HCT116 (cell line): ENCODE results near the gene COL2A1. TPM values are rescaled to one million over a fixed set of nuclear protein-coding genes. Genes with fewer than 3 reads are reported as not detected.

Experiments
- ATAC-seq: fragments of 200-7000 bp; cut with Tn5 transposase; 2 replicates; pipeline ENCODE4 v1.9.1; 2020; ENCODE audit warnings: mild to moderate bottlenecking, moderate library complexity
- BruUV-seq: library from RNA; stranded (reverse); fragments of 400-500 nt; replicated peaks from 2 replicates; lab custom pipeline; 2021; lab: Mats Ljungman, UMichigan
- CTCF ChIA-PET: fragments of 300-600 bp; sonication (Branson Sonifier 250); formaldehyde crosslinking; loops from one replicate; lab custom pipeline; 2021; ENCODE audit warnings: antibody characterized with exemption; lab: Charles Lee
- POLR2A ChIA-PET: fragments of 300-600, 350-600 bp; sonication (Branson Sonifier 250); formaldehyde crosslinking; loops from one replicate; lab custom pipeline; 2021; ENCODE audit warnings: antibody characterized with exemption; lab: Charles Lee
- RAD21 ChIA-PET, 2 experiments: fragments of 300-600 bp; sonication (Branson Sonifier 250); formaldehyde crosslinking; loops; one replicate each; lab custom pipeline; 2023; ENCODE audit warnings: low total read pairs in 2 of 2; ENCODE audit not compliant: uncharacterized antibody in 2 of 2, unreplicated experiment in 2 of 2, low non-redundant PET in 1 of 2; lab: Charles Lee
- DNase-seq: peaks from one replicate; pipeline ENCODE4 v3.0.0-alpha.2; 2010; ENCODE audit warnings: low read depth, low spot score
- H2AFZ ChIP-seq: fragments of 200-600 bp; shearing (Covaris generic), sonication (generic); 2 replicates; pipeline ENCODE4 v1.6.1; 2017; ENCODE audit warnings: low read depth, mixed run types, mixed read lengths, antibody characterized with exemption, low read length; ENCODE audit not compliant: poor library complexity, severe bottlenecking
- H3K27ac ChIP-seq: 2 replicates; pipeline ENCODE4 v1.5.1; 2012; ENCODE audit warnings: low read depth, low read length
- H3K27me3 ChIP-seq: fragments of 200-600 bp; sonication (generic); 2 replicates; pipeline ENCODE4 v1.6.1; 2016; ENCODE audit warnings: mixed run types, low read length, mixed read lengths; ENCODE audit not compliant: insufficient read depth
- H3K36me3 ChIP-seq, 2 experiments: fragments of 200-500 bp in 1 of 2; fragments of 200-600 bp in 1 of 2; sonication (Bioruptor generic) in 1 of 2; sonication (generic) in 1 of 2; 2 replicates each; pipeline versions ENCODE4 v1.5.1 to v1.6.1; 2014 to 2016; ENCODE audit warnings: low read length in 2 of 2, inconsistent platforms in 1 of 2, mixed read lengths in 1 of 2, mixed run types in 1 of 2; ENCODE audit not compliant: insufficient read depth in 2 of 2, control insufficient read depth in 1 of 2
- H3K4me1 ChIP-seq, 2 experiments: fragments of 200-600 bp in 1 of 2; sonication (generic) in 1 of 2; 2 replicates each; pipeline versions ENCODE4 v1.5.1 to v1.6.1; 2012 to 2017; ENCODE audit warnings: low read length in 2 of 2, inconsistent platforms in 1 of 2, mild to moderate bottlenecking in 1 of 2, mixed read lengths in 1 of 2, mixed run types in 1 of 2, moderate library complexity in 1 of 2; ENCODE audit not compliant: insufficient read depth in 2 of 2, control insufficient read depth in 1 of 2
- H3K4me2 ChIP-seq: fragments of 200-600 bp; sonication (generic); 2 replicates; pipeline ENCODE4 v1.6.1; 2017; ENCODE audit warnings: mixed run types, low read length, mixed read lengths
- H3K4me3 ChIP-seq, 2 experiments: fragments of 200-600 bp in 1 of 2; sonication (generic) in 1 of 2; replicated peaks in 1 of 2; 2 replicates each; pipeline ENCODE4 v1.5.1; 2011 to 2016; ENCODE audit warnings: low read length in 2 of 2, control low read depth in 1 of 2, low read depth in 1 of 2, mild to moderate bottlenecking in 1 of 2, mixed read lengths in 1 of 2, mixed run types in 1 of 2
- H3K79me2 ChIP-seq: fragments of 200-600 bp; sonication (generic); 2 replicates; pipeline ENCODE4 v1.6.1; 2017; ENCODE audit warnings: mild to moderate bottlenecking, mixed run types, low read length, moderate library complexity, mixed read lengths; ENCODE audit not compliant: insufficient read depth
- H3K9ac ChIP-seq: fragments of 200-600 bp; sonication (generic); 2 replicates; pipeline ENCODE4 v1.6.1; 2016; ENCODE audit warnings: low read length, mixed read lengths
- H3K9me2 ChIP-seq: fragments of 200-600 bp; sonication (generic), shearing (Covaris generic); 2 replicates; pipeline ENCODE4 v1.6.1; 2017; ENCODE audit warnings: mixed run types, mild to moderate bottlenecking, moderate library complexity; ENCODE audit not compliant: insufficient read depth
- H3K9me3 ChIP-seq, 2 experiments: fragments of 200-500 bp in 1 of 2; fragments of 200-600 bp in 1 of 2; sonication (Bioruptor generic) in 1 of 2; sonication (generic) in 1 of 2; 2 replicates each; pipeline ENCODE4 v1.6.1; 2014 to 2017; ENCODE audit warnings: low read length in 2 of 2, mixed read lengths in 2 of 2, inconsistent platforms in 1 of 2, low read depth in 1 of 2, mild to moderate bottlenecking in 1 of 2, mixed run types in 1 of 2, moderate library complexity in 1 of 2; ENCODE audit not compliant: control insufficient read depth in 1 of 2, insufficient read depth in 1 of 2
- H4K20me1 ChIP-seq: fragments of 200-600 bp; sonication (generic), shearing (Covaris generic); 2 replicates; pipeline ENCODE4 v1.6.1; 2017; ENCODE audit warnings: mixed run types, mild to moderate bottlenecking, moderate library complexity; ENCODE audit not compliant: insufficient read depth
- CBX3 ChIP-seq: IDR thresholded peaks from 2 replicates; pipeline ENCODE4 v1.6.1; 2012; ENCODE audit warnings: low read depth
- CEBPB ChIP-seq: IDR thresholded peaks from 2 replicates; pipeline ENCODE4 v1.6.1; 2012; ENCODE audit warnings: low read depth
- CTCF ChIP-seq, 3 experiments: fragments of 200-600 bp in 1 of 3; sonication (generic) in 1 of 3; IDR thresholded peaks in 2 of 3; conservative IDR thresholded peaks in 1 of 3; 2 replicates each; pipeline ENCODE4 v1.5.1; 2012 to 2017; ENCODE audit warnings: low read depth in 2 of 3, low read length in 2 of 3, antibody characterized with exemption in 1 of 3, borderline replicate concordance in 1 of 3, control low read depth in 1 of 3, mild to moderate bottlenecking in 1 of 3, mixed read lengths in 1 of 3, mixed run types in 1 of 3, moderate library complexity in 1 of 3; ENCODE audit not compliant: insufficient read depth in 1 of 3
- EGR1 ChIP-seq: IDR thresholded peaks from 2 replicates; pipeline ENCODE4 v1.6.1; 2012; ENCODE audit warnings: low read depth
- EZH2 ChIP-seq: fragments of 200-600 bp; sonication (generic); IDR thresholded peaks from 2 replicates; pipeline ENCODE4 v1.6.1; 2017; ENCODE audit warnings: antibody characterized with exemption, mixed run types
- EZH2phosphoT487 ChIP-seq: fragments of 200-600 bp; IDR thresholded peaks from 2 replicates; pipeline ENCODE4 v1.6.1; 2018; ENCODE audit warnings: antibody characterized with exemption, borderline replicate concordance
- FOSL1 ChIP-seq: IDR thresholded peaks from 2 replicates; pipeline ENCODE4 v1.6.1; 2012; ENCODE audit warnings: low read depth
- JUND ChIP-seq: IDR thresholded peaks from 2 replicates; pipeline ENCODE4 v1.6.1; 2012
- POLR2A ChIP-seq: IDR thresholded peaks from 2 replicates; pipeline ENCODE4 v1.7.0; 2011; ENCODE audit warnings: borderline replicate concordance; ENCODE audit not compliant: insufficient read depth, insufficient read length; ENCODE audit errors: extremely low read depth
- POLR2AphosphoS5 ChIP-seq: IDR thresholded peaks from 2 replicates; pipeline ENCODE4 v1.6.1; 2011; ENCODE audit warnings: mild to moderate bottlenecking, low read depth, low read length, moderate library complexity
- RAD21 ChIP-seq: IDR thresholded peaks from 2 replicates; pipeline ENCODE4 v1.6.1; 2012; ENCODE audit warnings: low read depth, mild to moderate bottlenecking
- TCF7L2 ChIP-seq: IDR thresholded peaks from 2 replicates; pipeline ENCODE4 v1.7.0; 2011; ENCODE audit warnings: borderline replicate concordance, inconsistent platforms; ENCODE audit not compliant: insufficient read depth, insufficient read length; ENCODE audit errors: extremely low read depth
- YY1 ChIP-seq: IDR thresholded peaks from 2 replicates; pipeline ENCODE4 v1.6.1; 2011; ENCODE audit warnings: low read length, low read depth, moderate library complexity, mild to moderate bottlenecking; ENCODE audit not compliant: insufficient replicate concordance; ENCODE audit errors: extremely low read depth
- ZBTB33 ChIP-seq: IDR thresholded peaks from 2 replicates; pipeline ENCODE4 v1.6.1; 2011; ENCODE audit warnings: mild to moderate bottlenecking, low read length, moderate library complexity; ENCODE audit not compliant: insufficient replicate concordance; ENCODE audit errors: extremely low read depth
- ZFX ChIP-seq: fragments of 450-650 bp; IDR thresholded peaks from 2 replicates; pipeline ENCODE4 v1.6.1; 2017
- intact Hi-C: fragments of 100-400 bp; cut with micrococcal nuclease; formaldehyde crosslinking; loops from 2 replicates; pipeline ENCODE4 v1.10.0; 2022
- total RNA-seq: library from RNA; stranded (reverse); gene quantifications from one replicate; pipeline ENCODE4 v1.2.1, GENCODE V29; 2021; ENCODE audit not compliant: unreplicated experiment
- TF ChIP-seq, protein P1 (sequence below): IDR thresholded peaks from 2 replicates; pipeline ENCODE4 v1.6.1; 2012
- TF ChIP-seq, protein P2 (sequence below): IDR thresholded peaks from 2 replicates; pipeline ENCODE4 v1.6.1; 2012; ENCODE audit warnings: low read depth

Gene COL2A1
- total RNA-seq, 1 experiment from 2014 or later = 0.22 TPM

DNA sequence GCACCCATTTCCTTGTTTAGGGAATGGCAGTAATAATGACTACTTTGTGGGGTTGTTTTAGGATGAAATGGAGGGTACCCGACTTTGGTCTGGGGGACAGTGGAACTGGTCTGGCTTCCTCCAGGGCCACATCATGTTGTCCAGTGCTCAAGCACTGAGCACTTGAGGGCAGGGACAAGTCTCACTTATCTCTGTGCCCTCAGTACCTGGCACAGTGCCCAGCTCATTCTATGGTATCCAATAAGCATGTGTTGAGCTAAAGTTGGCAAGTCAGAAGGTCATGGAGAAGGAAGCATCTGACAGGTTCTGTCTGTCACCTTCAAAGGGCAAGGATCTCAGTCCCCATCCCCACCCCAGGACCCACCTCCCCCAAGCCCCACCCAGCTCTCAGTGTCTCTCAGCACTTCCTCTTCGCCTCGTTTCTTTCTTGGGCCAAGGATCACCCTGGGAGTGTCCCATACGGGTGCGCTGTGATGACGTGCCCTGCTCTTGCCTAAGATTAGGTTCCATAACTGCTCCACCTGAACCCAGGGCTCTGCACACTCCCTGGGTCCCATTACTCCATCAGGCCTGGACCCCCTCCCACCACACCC, 65.2 kb downstream of the COL2A1 start:
- H3K4me2 ChIP-seq = no peak overlapping the region

More for the DNA sequence above, 65.2 kb downstream of the COL2A1 start:
- ChIA-PET POLR2A (no interaction called here), RAD21 (no interaction called here), CTCF (interaction anchor here (2.1 kb wide), 1 partner anchor 10 kb away, joined by 8 read pairs; no protein-coding TSS in a partner anchor)
- no peaks in the 10 kb centered on the region for H3K9me2 ChIP-seq
- ATAC-seq (no peak), DNase-seq (no peak)
- H3K27ac ChIP-seq = no peak overlapping the region
- no peaks in the 10 kb centered on the region for H4K20me1 ChIP-seq
- TF ChIP-seq CEBPB (no peak), CTCF (IDR thresholded peaks at IDR 0.05 in 2 of 3, conservative IDR thresholded peaks at IDR 0.05 in 1 of 3; ENCODE audit: borderline replicate concordance in 1 of 3, insufficient read depth in 1 of 3, low read depth in 2 of 3, low read length in 2 of 3) (no peak), EZH2phosphoT487 (no peak), POLR2A (no peak), YY1 (no peak), ZFX (no peak), ZBTB33 (no peak), POLR2AphosphoS5 (no peak), FOSL1 (no peak), EZH2 (no peak), CBX3 (no peak), RAD21 (no peak), TCF7L2 (no peak), EGR1 (no peak), JUND (no peak)
- TF ChIP-seq, protein P1, sequence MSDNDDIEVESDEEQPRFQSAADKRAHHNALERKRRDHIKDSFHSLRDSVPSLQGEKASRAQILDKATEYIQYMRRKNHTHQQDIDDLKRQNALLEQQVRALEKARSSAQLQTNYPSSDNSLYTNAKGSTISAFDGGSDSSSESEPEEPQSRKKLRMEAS = no peak
- TF ChIP-seq, protein P2, sequence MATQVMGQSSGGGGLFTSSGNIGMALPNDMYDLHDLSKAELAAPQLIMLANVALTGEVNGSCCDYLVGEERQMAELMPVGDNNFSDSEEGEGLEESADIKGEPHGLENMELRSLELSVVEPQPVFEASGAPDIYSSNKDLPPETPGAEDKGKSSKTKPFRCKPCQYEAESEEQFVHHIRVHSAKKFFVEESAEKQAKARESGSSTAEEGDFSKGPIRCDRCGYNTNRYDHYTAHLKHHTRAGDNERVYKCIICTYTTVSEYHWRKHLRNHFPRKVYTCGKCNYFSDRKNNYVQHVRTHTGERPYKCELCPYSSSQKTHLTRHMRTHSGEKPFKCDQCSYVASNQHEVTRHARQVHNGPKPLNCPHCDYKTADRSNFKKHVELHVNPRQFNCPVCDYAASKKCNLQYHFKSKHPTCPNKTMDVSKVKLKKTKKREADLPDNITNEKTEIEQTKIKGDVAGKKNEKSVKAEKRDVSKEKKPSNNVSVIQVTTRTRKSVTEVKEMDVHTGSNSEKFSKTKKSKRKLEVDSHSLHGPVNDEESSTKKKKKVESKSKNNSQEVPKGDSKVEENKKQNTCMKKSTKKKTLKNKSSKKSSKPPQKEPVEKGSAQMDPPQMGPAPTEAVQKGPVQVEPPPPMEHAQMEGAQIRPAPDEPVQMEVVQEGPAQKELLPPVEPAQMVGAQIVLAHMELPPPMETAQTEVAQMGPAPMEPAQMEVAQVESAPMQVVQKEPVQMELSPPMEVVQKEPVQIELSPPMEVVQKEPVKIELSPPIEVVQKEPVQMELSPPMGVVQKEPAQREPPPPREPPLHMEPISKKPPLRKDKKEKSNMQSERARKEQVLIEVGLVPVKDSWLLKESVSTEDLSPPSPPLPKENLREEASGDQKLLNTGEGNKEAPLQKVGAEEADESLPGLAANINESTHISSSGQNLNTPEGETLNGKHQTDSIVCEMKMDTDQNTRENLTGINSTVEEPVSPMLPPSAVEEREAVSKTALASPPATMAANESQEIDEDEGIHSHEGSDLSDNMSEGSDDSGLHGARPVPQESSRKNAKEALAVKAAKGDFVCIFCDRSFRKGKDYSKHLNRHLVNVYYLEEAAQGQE = no peak
- peaks cover 0 to 21% of the 10 kb centered on the region in 2 experiments; a peak in 2 of 4 replicates for H3K4me1 ChIP-seq
- intact Hi-C loops = no loop called here
- H3K9ac ChIP-seq = no peak overlapping the region
- no TSS peak for BruUV-seq
- H3K79me2 ChIP-seq = no peaks in the 10 kb centered on the region
- no peaks in the 10 kb centered on the region for H3K36me3 ChIP-seq
- no peak overlapping the region for H2AFZ ChIP-seq
- no peaks in the 10 kb centered on the region for H3K27me3 ChIP-seq
- no peaks in the 10 kb centered on the region for H3K9me3 ChIP-seq
- H3K4me3 ChIP-seq = no peak overlapping the region
